ENCODE results near the gene FTSJ1. TPM values are rescaled to one million over a fixed set of nuclear protein-coding genes. Genes with fewer than 3 reads are reported as not detected.

The FTSJ1 gene
- total RNA-seq, 4 donors from 2014 or later = 46.1 to 81.3 (median 51.0) TPM

DNA sequence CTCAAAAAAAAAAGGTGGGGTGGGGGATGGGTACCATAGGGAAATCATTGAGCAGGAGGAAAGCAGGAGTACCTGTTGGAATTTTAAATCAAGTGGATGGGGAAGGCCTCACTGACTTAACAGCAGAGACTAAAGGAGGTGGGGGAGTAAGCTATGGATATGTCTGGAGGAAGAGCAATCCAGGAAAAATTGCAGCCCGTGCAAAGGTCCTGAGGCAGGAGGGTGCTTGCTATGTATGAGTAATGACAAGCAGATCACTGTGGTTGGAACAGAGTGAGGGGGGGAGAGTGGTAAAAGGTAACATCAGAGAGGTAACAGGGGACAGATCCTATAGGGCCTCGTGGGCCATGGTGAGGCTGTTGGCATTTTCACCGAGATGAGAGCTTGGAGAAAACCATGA, 4.1 kb downstream of the FTSJ1 start:
- 82 to 89% methylated on average over 3 of the region's 3 CpGs for WGBS, 2 donors
- Histone ChIP-seq H3K4me1 (peaks cover 0 to 15% (median 0%) of the 10 kb centered on the region in 4 donors), H3K27me3 (no peaks in the 10 kb centered on the region), H3K9me3 (no peaks in the 10 kb centered on the region), H3K4me3 (no peak overlapping the region), H3K27ac (no peak overlapping the region), H3K36me3 (peaks cover 0 to 67% (median 0%) of the 10 kb centered on the region in 3 donors)
- no peak for DNase-seq (ENCODE audit: low spot score in 2 of 2)
- no peak for TF ChIP-seq CTCF (IDR thresholded peaks at IDR 0.05)
- no peak for TF ChIP-seq POLR2A (IDR thresholded peaks at IDR 0.05)
- no peak for TF ChIP-seq EP300 (IDR thresholded peaks at IDR 0.05)

DNA sequence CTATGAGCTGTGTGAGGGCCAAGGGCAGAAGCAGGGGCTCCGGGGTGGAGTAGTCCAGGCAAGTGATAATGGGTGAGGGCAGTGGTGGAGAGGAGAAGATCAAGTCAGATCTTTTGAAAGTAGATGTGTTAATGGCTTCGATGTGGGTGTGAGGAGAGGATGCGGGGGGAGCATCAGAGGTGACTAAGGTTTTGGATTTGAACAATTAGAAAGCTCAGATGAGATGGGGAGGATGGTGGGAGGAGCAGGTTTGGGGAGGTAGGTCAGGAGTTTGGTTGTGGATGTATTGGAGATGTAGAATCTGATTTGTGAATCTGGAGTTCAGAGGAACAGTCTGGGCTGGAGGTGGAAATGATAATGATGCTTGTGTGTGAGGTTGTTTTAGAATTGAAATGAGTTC, 4.6 kb downstream of the FTSJ1 start:
- Histone ChIP-seq H3K4me3 (no peak overlapping the region), H3K36me3 (peaks cover 0 to 68% (median 0%) of the 10 kb centered on the region in 3 donors), H3K4me1 (peaks cover 0 to 11% (median 0%) of the 10 kb centered on the region in 4 donors), H3K27ac (no peak overlapping the region), H3K27me3 (no peaks in the 10 kb centered on the region), H3K9me3 (no peaks in the 10 kb centered on the region)
- WGBS, 2 donors = 86 to 87% methylated on average over 3 of the region's 3 CpGs
- DNase-seq (ENCODE audit: low spot score in 2 of 2) = no peak
- TF ChIP-seq POLR2A (IDR thresholded peaks at IDR 0.05) = no peak
- TF ChIP-seq CTCF (IDR thresholded peaks at IDR 0.05) = no peak
- TF ChIP-seq EP300 (IDR thresholded peaks at IDR 0.05) = no peak

GRCh38 chrX:48482526-48482925, 6.5 kb downstream of the FTSJ1 start:
- TF ChIP-seq EP300 (IDR thresholded peaks at IDR 0.05) = no peak
- Histone ChIP-seq H3K4me1 (peaks cover 0 to 3% (median 0%) of the 10 kb centered on the region in 4 donors), H3K27me3 (no peaks in the 10 kb centered on the region), H3K36me3 (peaks cover 0 to 76% (median 0%) of the 10 kb centered on the region in 3 donors), H3K4me3 (no peak overlapping the region), H3K9me3 (no peaks in the 10 kb centered on the region), H3K27ac (no peak overlapping the region)
- 38 to 61% methylated on average over 4 to 7 of the region's 7 CpGs for WGBS, 2 donors
- DNase-seq (ENCODE audit: low spot score in 2 of 2) = no peak

DNA sequence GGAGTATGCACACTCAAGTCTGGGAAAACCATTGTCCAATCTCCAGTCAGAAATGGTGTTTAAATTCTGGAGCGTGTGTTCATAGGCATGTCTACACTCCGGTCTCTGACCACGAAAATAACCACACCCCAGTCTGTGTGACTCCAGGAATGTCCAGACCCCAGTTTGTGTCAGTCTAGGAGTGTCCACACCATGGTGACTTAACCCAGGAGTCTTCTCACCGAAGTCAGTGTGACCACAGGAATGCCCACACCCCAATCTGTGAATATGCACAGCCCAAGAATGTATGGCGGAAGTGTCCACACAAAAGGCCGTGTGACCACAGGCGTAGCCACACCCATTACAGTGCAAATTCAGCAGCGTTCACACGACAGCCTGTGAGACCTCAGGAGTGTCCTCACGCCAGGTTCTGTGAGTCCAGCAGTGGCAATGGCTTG, 11.4 kb downstream of the FTSJ1 start:
- Histone ChIP-seq H3K27ac (no peak overlapping the region), H3K36me3 (peaks cover 0 to 36% (median 0%) of the 10 kb centered on the region in 3 donors), H3K27me3 (no peaks in the 10 kb centered on the region), H3K4me3 (no peak overlapping the region), H3K4me1 (no peaks in the 10 kb centered on the region), H3K9me3 (no peaks in the 10 kb centered on the region)
- WGBS, 2 donors = 75 to 82% methylated on average over 8 to 10 of the region's 10 CpGs
- DNase-seq (ENCODE audit: low spot score in 2 of 2) = no peak
- no peak for TF ChIP-seq POLR2A (IDR thresholded peaks at IDR 0.05)
- no peak for TF ChIP-seq EP300 (IDR thresholded peaks at IDR 0.05)
- no peak for TF ChIP-seq CTCF (IDR thresholded peaks at IDR 0.05)

- no peak for DNase-seq (ENCODE audit: low spot score in 2 of 2)
- Histone ChIP-seq H3K27me3 (no peaks in the 10 kb centered on the region), H3K27ac (no peak overlapping the region), H3K4me3 (no peak overlapping the region), H3K4me1 (no peaks in the 10 kb centered on the region), H3K9me3 (no peaks in the 10 kb centered on the region), H3K36me3 (peaks cover 0 to 30% (median 0%) of the 10 kb centered on the region in 3 donors)
- WGBS, 2 donors = 90% methylated on average over 3 of the region's 3 CpGs; no CpG with 5 or more reads in 1 of the 2 donors
- TF ChIP-seq CTCF (IDR thresholded peaks at IDR 0.05) = no peak
- TF ChIP-seq POLR2A (IDR thresholded peaks at IDR 0.05) = no peak
- TF ChIP-seq EP300 (IDR thresholded peaks at IDR 0.05) = no peak
Measured at GRCh38 chrX:48488034-48488433, 12.0 kb downstream of the FTSJ1 start.

GRCh38 chrX:48489296-48489695, 13.3 kb downstream of the FTSJ1 start:
- Histone ChIP-seq H3K4me1 (no peaks in the 10 kb centered on the region), H3K9me3 (no peaks in the 10 kb centered on the region), H3K36me3 (peaks cover 0 to 17% (median 0%) of the 10 kb centered on the region in 3 donors), H3K4me3 (no peak overlapping the region), H3K27me3 (no peaks in the 10 kb centered on the region), H3K27ac (no peak overlapping the region)
- 85 to 86% methylated on average over 9 of the region's 9 CpGs for WGBS, 2 donors
- DNase-seq (ENCODE audit: low spot score in 2 of 2) = no peak
- TF ChIP-seq POLR2A (IDR thresholded peaks at IDR 0.05) (no peak), EP300 (IDR thresholded peaks at IDR 0.05) (no peak), CTCF (IDR thresholded peaks at IDR 0.05) (no peak)
